ENCODE results near the gene CRYBG3. TPM values are rescaled to one million over a fixed set of nuclear protein-coding genes. Genes with fewer than 3 reads are reported as not detected.

The CRYBG3 gene
- total RNA-seq, 4 donors from 2014 or later: 16.4 to 33.4 (median 21.6) TPM

DNA sequence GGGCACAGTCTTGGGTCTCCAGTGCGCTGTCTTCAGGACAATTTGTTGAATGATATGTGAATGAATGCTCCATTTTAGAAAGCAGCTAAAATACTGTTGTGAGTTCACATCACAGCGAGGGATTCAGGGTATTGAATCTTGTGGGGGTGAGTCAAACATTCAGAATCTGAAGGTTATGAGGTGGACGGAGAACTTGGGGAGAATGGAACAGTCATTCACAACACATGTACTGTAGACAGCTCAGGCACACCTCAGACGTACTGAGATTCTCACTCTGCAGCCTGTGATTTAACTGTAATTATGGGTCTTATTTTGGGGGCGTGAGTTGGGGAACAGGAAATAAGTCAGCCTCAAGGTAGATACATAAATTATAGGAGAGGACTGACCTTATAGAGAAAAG is 13.9 kb downstream of the CRYBG3 start:
- Histone ChIP-seq H3K36me3 (no peaks in the 10 kb centered on the region), H3K9me3 (no peaks in the 10 kb centered on the region), H3K4me1 (peaks cover 0 to 35% (median 9%) of the 10 kb centered on the region in 3 donors), H3K27ac (no peak overlapping the region), H3K27me3 (no peaks in the 10 kb centered on the region), H3K4me3 (no peak overlapping the region)
- TF ChIP-seq, protein P1, sequence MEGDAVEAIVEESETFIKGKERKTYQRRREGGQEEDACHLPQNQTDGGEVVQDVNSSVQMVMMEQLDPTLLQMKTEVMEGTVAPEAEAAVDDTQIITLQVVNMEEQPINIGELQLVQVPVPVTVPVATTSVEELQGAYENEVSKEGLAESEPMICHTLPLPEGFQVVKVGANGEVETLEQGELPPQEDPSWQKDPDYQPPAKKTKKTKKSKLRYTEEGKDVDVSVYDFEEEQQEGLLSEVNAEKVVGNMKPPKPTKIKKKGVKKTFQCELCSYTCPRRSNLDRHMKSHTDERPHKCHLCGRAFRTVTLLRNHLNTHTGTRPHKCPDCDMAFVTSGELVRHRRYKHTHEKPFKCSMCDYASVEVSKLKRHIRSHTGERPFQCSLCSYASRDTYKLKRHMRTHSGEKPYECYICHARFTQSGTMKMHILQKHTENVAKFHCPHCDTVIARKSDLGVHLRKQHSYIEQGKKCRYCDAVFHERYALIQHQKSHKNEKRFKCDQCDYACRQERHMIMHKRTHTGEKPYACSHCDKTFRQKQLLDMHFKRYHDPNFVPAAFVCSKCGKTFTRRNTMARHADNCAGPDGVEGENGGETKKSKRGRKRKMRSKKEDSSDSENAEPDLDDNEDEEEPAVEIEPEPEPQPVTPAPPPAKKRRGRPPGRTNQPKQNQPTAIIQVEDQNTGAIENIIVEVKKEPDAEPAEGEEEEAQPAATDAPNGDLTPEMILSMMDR (IDR thresholded peaks at IDR 0.05): no peak
- TF ChIP-seq POLR2A (IDR thresholded peaks at IDR 0.05): no peak
- intact Hi-C loops (cut with DNase I): no loop called here
- no peak for DNase-seq
- WGBS, 2 donors: 78 to 83% methylated on average over 5 of the region's 5 CpGs

DNA sequence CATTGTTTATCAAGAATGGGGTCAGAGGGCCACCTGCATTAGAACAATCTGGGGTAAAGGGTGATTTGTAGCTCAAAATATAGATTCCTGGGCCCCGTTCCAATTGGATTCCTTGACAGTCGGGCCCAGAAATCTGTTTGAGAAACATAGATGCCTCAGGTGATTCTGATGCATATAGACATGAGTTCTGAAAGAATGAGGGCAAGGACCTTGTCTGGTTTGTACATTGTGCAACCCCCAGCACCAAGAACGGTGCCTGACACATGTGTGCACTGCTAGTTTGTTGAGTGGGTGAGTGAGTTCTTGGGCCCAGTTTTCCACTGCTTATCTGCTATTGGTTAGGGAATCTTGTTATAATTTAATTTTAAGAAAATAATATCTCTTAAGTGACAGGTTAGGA is 16.6 kb downstream of the CRYBG3 start:
- no peak for DNase-seq
- Histone ChIP-seq H3K4me3 (no peak overlapping the region), H3K36me3 (no peaks in the 10 kb centered on the region), H3K27me3 (no peaks in the 10 kb centered on the region), H3K27ac (no peak overlapping the region), H3K9me3 (no peaks in the 10 kb centered on the region), H3K4me1 (peaks cover 0 to 38% (median 9%) of the 10 kb centered on the region in 3 donors)
- TF ChIP-seq, protein P1 (IDR thresholded peaks at IDR 0.05): no peak
- TF ChIP-seq POLR2A (IDR thresholded peaks at IDR 0.05): no peak
- intact Hi-C loops (cut with DNase I): no loop called here
- 25 to 67% methylated on average over 3 of the region's 3 CpGs for WGBS, 2 donors

DNA sequence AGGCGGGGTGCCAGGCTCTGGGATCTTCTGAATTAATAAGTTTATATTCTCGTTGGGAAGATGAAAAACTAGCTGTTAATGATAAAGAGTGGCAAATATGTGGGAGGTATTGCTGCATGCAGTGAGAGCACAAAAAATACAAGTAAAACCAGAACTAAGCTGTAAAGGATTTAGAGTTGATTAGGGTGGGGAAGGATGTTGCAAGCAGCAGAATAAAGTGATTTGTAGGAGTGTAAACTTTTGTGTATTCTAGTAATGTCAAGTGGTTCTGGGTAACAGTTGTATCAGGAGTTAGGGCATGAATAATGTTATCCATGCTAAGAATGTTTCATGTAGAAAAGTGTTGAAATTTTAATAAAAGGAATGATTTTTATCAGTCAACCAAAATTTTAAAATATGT is 18.1 kb downstream of the CRYBG3 start:
- H3K4me1 ChIP-seq: peaks cover 0 to 43% (median 9%) of the 10 kb centered on the region in 3 donors
- H3K27me3 ChIP-seq: no peaks in the 10 kb centered on the region
- intact Hi-C loops (cut with DNase I): no loop called here
- no peaks in the 10 kb centered on the region for H3K9me3 ChIP-seq
- no peak overlapping the region for H3K4me3 ChIP-seq
- TF ChIP-seq, protein P1 (IDR thresholded peaks at IDR 0.05): no peak
- TF ChIP-seq POLR2A (IDR thresholded peaks at IDR 0.05): no peak
- WGBS, 2 donors: 64 to 66% methylated on average over 2 of the region's 2 CpGs
- DNase-seq: no peak
- H3K36me3 ChIP-seq: peaks cover 0 to 5% (median 0%) of the 10 kb centered on the region in 3 donors
- peak overlapping the region in 2 of 4 donors; percentile 8 to 29 for H3K27ac ChIP-seq

DNA sequence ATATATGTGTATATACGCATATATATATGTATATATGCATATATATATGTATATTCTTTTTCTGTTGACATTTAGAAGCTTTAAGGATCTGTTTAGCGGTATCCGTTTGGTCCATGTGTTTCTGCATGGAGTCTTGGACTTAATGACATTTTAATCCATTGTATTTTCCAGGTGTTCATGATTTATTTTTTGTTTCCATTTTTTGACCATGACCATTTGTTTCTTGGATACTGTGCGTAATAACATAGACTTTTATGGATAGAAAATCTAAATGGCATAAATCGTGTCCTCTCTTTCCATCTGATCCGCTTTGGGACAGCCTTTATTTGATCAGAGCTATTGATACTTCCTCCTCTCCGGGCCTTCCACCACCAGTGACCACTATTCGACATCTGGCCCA is 19.5 kb downstream of the CRYBG3 start:
- Histone ChIP-seq H3K9me3 (no peaks in the 10 kb centered on the region), H3K36me3 (peaks cover 0 to 11% (median 0%) of the 10 kb centered on the region in 3 donors), H3K27ac (peak overlapping the region in 1 of 4 donors; percentile 8), H3K4me1 (peaks cover 0 to 43% (median 9%) of the 10 kb centered on the region in 3 donors), H3K27me3 (no peaks in the 10 kb centered on the region), H3K4me3 (no peak overlapping the region)
- intact Hi-C loops (cut with DNase I): no loop called here
- no peak for DNase-seq
- WGBS, 2 donors: 94 to 96% methylated on average over 8 of the region's 8 CpGs
- no peak for TF ChIP-seq POLR2A (IDR thresholded peaks at IDR 0.05)
- TF ChIP-seq, protein P1 (IDR thresholded peaks at IDR 0.05): no peak

DNA sequence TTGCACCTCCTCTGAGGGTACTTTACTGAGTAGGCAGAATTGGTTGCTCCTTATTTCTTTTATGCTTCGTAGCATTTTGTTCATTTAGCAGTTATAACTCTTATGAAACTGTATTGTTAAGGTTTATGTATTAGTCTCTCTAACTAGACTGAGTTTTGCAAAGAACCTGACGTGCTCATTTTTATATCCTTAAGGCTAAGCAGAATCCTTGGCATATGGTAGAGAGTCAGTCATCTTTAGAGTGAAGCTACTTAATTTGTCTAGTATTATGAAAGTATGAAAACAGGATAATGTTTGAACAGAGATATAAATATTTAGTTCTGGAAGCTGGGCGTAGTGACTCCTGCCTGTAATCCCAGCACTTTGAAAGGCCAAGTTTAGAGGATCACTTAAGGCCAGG is 20.1 kb downstream of the CRYBG3 start:
- DNase-seq: no peak
- Histone ChIP-seq H3K27ac (no peak overlapping the region), H3K4me3 (no peak overlapping the region), H3K9me3 (no peaks in the 10 kb centered on the region), H3K27me3 (no peaks in the 10 kb centered on the region), H3K4me1 (peaks cover 0 to 43% (median 9%) of the 10 kb centered on the region in 3 donors), H3K36me3 (peaks cover 0 to 16% (median 0%) of the 10 kb centered on the region in 3 donors)
- no peak for TF ChIP-seq POLR2A (IDR thresholded peaks at IDR 0.05)
- TF ChIP-seq, protein P1 (IDR thresholded peaks at IDR 0.05): no peak
- intact Hi-C loops (cut with DNase I): no loop called here
- WGBS, 2 donors: 79 to 87% methylated on average over 3 of the region's 3 CpGs

Measured in esophagus squamous epithelium (tissue), 5 donors.